HepG2 (cell line): ENCODE data around the gene PCIF1. TPM values are rescaled to one million over a fixed set of nuclear protein-coding genes. Genes with fewer than 3 reads are reported as not detected.

Source experiments
- ATAC-seq: fragments of 200-7000 bp; cut with Tn5 transposase; 3 replicates; pipeline ENCODE4 v1.9.1; 2020; ENCODE audit warnings: mild to moderate bottlenecking, moderate library complexity
- BruUV-seq: library from RNA; stranded (reverse); fragments of 400-500 nt; replicated peaks from 2 replicates; lab custom pipeline; 2021; lab: Mats Ljungman, UMichigan
- CTCF ChIA-PET: fragments of 300-600 bp; formaldehyde crosslinking; extraction: SDS; loops from one replicate; lab custom pipeline; 2021; ENCODE audit warnings: low total read pairs, inconsistent platforms, low intra/inter-chr PET ratio; lab: Yijun Ruan, JAX
- POLR2A ChIA-PET: fragments of 350-600 bp; sonication (Branson Sonifier 250); formaldehyde crosslinking; loops from one replicate; lab custom pipeline; 2020; ENCODE audit warnings: antibody characterized with exemption, inconsistent platforms; lab: Yijun Ruan, JAX
- DNase-seq: peaks from one replicate; pipeline ENCODE4 v3.0.0-alpha.2; 2015; ENCODE audit warnings: low spot score
- FAIRE-seq: peaks from 3 replicates; lab custom pipeline; 2011; peaks lifted over from hg19 to GRCh38; lab: Jason Lieb, UNC
- H2AFZ ChIP-seq: one replicate; pipeline ENCODE4 v1.6.1; 2011; ENCODE audit warnings: low read length, inconsistent platforms
- H3K27ac ChIP-seq: fragments of 300-600 bp; 3 replicates; pipeline ENCODE4 v1.8.0; 2011; ENCODE audit warnings: mixed run types, mild to moderate bottlenecking, mixed read lengths, low read length, inconsistent platforms; ENCODE audit not compliant: insufficient read depth; ENCODE audit errors: extremely low read length
- H3K27me3 ChIP-seq, 2 experiments: fragments of 200-600 bp in 1 of 2; 2 replicates in 1 of 2; 3 replicates in 1 of 2; pipeline versions ENCODE4 v1.6.0 to v1.8.0; 2011; ENCODE audit warnings: low read length in 2 of 2, mild to moderate bottlenecking in 2 of 2, moderate library complexity in 2 of 2, inconsistent platforms in 1 of 2; ENCODE audit not compliant: insufficient read depth in 2 of 2, control insufficient read depth in 1 of 2
- H3K36me3 ChIP-seq, 2 experiments: fragments of 200-600 bp in 1 of 2; replicated peaks in 1 of 2; 2 replicates in 1 of 2; 3 replicates in 1 of 2; pipeline versions ENCODE4 v1.5.1 to v1.8.0; 2011; ENCODE audit warnings: low read length in 2 of 2, inconsistent platforms in 1 of 2; ENCODE audit not compliant: insufficient read depth in 2 of 2, control insufficient read depth in 1 of 2
- H3K4me1 ChIP-seq: 2 replicates; pipeline ENCODE4 v1.5.1; 2012; ENCODE audit warnings: low read length, inconsistent platforms; ENCODE audit not compliant: insufficient read depth
- H3K4me2 ChIP-seq: 2 replicates; pipeline ENCODE4 v1.6.0; 2011; ENCODE audit warnings: low read depth, low read length, inconsistent platforms
- H3K4me3 ChIP-seq, 3 experiments: fragments of 200-600 bp in 1 of 3; sonication (generic), shearing (Covaris generic) in 1 of 3; replicated peaks in 1 of 3; 2 replicates each; pipeline ENCODE4 v1.5.1; 2011 to 2016; ENCODE audit warnings: low read length in 3 of 3, inconsistent platforms in 2 of 3, low read depth in 2 of 3, mild to moderate bottlenecking in 2 of 3, control low read depth in 1 of 3, mixed read lengths in 1 of 3; ENCODE audit not compliant: insufficient read depth in 1 of 3
- H3K79me2 ChIP-seq: one replicate; pipeline ENCODE4 v1.6.1; 2011; ENCODE audit warnings: low read length, inconsistent platforms; ENCODE audit not compliant: insufficient read depth
- H3K9ac ChIP-seq: 2 replicates; pipeline ENCODE4 v1.6.0; 2011; ENCODE audit warnings: mild to moderate bottlenecking, low read depth, low read length, inconsistent platforms; ENCODE audit not compliant: insufficient read depth
- H3K9me3 ChIP-seq: 2 replicates; pipeline ENCODE4 v1.5.1; 2012; ENCODE audit warnings: mild to moderate bottlenecking, low read length
- H4K20me1 ChIP-seq: 2 replicates; pipeline ENCODE4 v1.6.0; 2011; ENCODE audit warnings: inconsistent platforms, mild to moderate bottlenecking, low read length, moderate library complexity; ENCODE audit not compliant: insufficient read depth
- CEBPB ChIP-seq: IDR thresholded peaks from 2 replicates; pipeline ENCODE4 v1.6.1; 2011; ENCODE audit warnings: low read depth, low read length, improper control_type of control experiment, borderline replicate concordance
- CHCHD3 ChIP-seq: sonication (generic); formaldehyde crosslinking; IDR thresholded peaks from 2 replicates; pipeline ENCODE4 v1.8.0; 2022; ENCODE audit warnings: mild to moderate bottlenecking, missing genetic modification reagents, moderate library complexity
- POLR2A ChIP-seq, 2 experiments: IDR thresholded peaks; 2 replicates each; pipeline ENCODE4 v1.6.1; 2011; ENCODE audit warnings: low read depth in 2 of 2, low read length in 2 of 2, mild to moderate bottlenecking in 1 of 2, moderate library complexity in 1 of 2; ENCODE audit not compliant: insufficient read depth in 1 of 2
- POLR2AphosphoS5 ChIP-seq: IDR thresholded peaks from 2 replicates; pipeline ENCODE4 v1.6.1; 2012; ENCODE audit warnings: low read depth, low read length
- RXRB ChIP-seq: IDR thresholded peaks from 2 replicates; pipeline ENCODE4 v1.6.1; 2016; ENCODE audit warnings: borderline replicate concordance, missing genetic modification reagents, missing compliant biosample characterization
- YY1 ChIP-seq: IDR thresholded peaks from 2 replicates; pipeline ENCODE4 v1.6.1; 2011; ENCODE audit warnings: low read length, low read depth, moderate library complexity, mild to moderate bottlenecking; ENCODE audit not compliant: insufficient read depth, insufficient replicate concordance
- ZFP37 ChIP-seq: sonication (generic); formaldehyde crosslinking; IDR thresholded peaks from 2 replicates; pipeline ENCODE4 v1.4.0; 2020; ENCODE audit warnings: missing genetic modification reagents, borderline replicate concordance
- ZNF274 ChIP-seq: sonication (generic); formaldehyde crosslinking; IDR thresholded peaks from 2 replicates; pipeline ENCODE4 v1.5.1; 2020; ENCODE audit warnings: mild to moderate bottlenecking, missing genetic modification reagents
- ZNF724P ChIP-seq: sonication (generic); formaldehyde crosslinking; IDR thresholded peaks from 2 replicates; pipeline ENCODE4 v1.8.0; 2022; ENCODE audit warnings: missing genetic modification reagents, borderline replicate concordance
- WGBS: methylation state at CpG from one replicate; pipeline ENCODE4 v1.1.6; 2017; ENCODE audit warnings: low lambda C conversion rate; 5-methylcytosine and 5-hydroxymethylcytosine counted together
- in situ Hi-C: cut with HindIII; loops from 2 replicates; pipeline ENCODE4 v1.10.0; 2017; ENCODE audit warnings: low pct_unique_long_range_greater_than_20kb; ENCODE audit not compliant: extremely low pct_ligation_motif_present
- intact Hi-C: fragments of 100-400 bp; cut with micrococcal nuclease; formaldehyde crosslinking; loops from one replicate; pipeline ENCODE4 v1.10.0; 2022; ENCODE audit not compliant: unreplicated experiment
- polyA plus RNA-seq, 8 experiments: library from polyadenylated mRNA; depleted of rRNA in 3 of 8; stranded (reverse) in 7 of 8; unstranded in 1 of 8; fragments of >200 nt; fragmentation: Illumina TruSeq in 4 of 8; extraction: Trizol in 4 of 8; gene quantifications; 2 replicates each; pipeline versions ENCODE4 v1.2.1 to v1.2.3, GENCODE V29; 2011 to 2016; ENCODE audit warnings: low read depth in 4 of 8, missing spikeins in 1 of 8, mixed read lengths in 1 of 8; ENCODE audit not compliant: insufficient read depth in 1 of 8
- total RNA-seq, 5 experiments: library from RNA; depleted of rRNA; stranded (reverse); fragments of >200 nt; fragmentation: Illumina TruSeq; extraction: Trizol; gene quantifications; 2 replicates each; pipeline ENCODE4 v1.2.3, GENCODE V29; 2016; ENCODE audit warnings: low read depth in 1 of 5
- TF ChIP-seq, protein P1 (sequence below): sonication (generic); formaldehyde crosslinking; IDR thresholded peaks from 2 replicates; pipeline ENCODE4 v1.5.1; 2020; ENCODE audit warnings: mild to moderate bottlenecking, missing genetic modification reagents, moderate library complexity
- TF ChIP-seq, protein P2 (sequence below): sonication (generic); formaldehyde crosslinking; IDR thresholded peaks from 2 replicates; pipeline ENCODE4 v1.8.0; 2022; ENCODE audit warnings: missing genetic modification reagents, mild to moderate bottlenecking, moderate library complexity, borderline replicate concordance
- TF ChIP-seq, protein P3 (sequence below): sonication (generic); formaldehyde crosslinking; IDR thresholded peaks from 2 replicates; pipeline ENCODE4 v1.8.0; 2022; ENCODE audit warnings: low read depth, missing genetic modification reagents

Gene PCIF1
- total and polyA plus RNA-seq, 2 of the 13 experiments (the other 11 are each of a cell fraction or from before 2014, with no cell fraction given), result 20.9 to 24.4 TPM

DNA sequence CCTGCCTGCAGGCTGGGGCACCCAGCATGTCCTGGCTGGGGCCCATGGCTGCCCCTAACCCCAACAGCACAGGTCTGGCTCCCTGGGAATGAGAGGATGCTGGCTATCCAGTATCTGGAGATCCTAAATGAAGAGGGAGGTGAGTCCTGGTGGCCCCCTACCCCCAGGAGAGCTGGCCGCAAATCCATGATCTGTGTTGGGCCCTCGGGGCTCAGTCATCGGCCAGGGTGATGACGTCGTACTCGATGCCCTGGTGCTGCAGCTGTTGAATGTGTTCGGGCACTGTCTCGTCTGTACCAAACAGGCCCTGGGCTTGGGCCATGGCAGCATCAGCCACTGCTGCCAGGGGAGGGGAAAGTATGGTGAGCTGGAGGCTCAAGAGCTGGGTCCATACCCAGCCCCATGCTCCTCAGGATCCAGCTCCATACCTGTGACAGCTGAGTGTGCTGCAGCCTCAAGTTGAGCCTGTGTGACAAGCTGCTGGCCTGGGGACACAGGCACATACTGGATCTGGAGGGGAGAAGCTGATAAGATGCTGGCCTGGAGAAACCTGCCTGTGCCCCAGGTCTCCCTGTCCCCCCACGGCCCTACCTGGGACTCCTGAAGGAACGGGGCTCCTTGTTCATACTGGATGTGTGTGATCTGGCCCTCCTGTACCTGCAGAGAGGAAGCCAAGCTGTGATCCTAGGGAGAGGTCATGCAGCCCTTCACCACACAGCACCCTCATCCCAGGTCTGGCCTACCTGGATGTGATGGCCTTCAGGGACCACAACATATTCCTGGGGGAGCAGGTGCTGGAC, 14.5 kb downstream of the PCIF1 start (continued):
- TF ChIP-seq RXRB (CRISPR knock-in tag), result no peak
- TF ChIP-seq, protein P1, sequence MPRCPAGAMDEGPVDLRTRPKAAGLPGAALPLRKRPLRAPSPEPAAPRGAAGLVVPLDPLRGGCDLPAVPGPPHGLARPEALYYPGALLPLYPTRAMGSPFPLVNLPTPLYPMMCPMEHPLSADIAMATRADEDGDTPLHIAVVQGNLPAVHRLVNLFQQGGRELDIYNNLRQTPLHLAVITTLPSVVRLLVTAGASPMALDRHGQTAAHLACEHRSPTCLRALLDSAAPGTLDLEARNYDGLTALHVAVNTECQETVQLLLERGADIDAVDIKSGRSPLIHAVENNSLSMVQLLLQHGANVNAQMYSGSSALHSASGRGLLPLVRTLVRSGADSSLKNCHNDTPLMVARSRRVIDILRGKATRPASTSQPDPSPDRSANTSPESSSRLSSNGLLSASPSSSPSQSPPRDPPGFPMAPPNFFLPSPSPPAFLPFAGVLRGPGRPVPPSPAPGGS (CRISPR knock-in tag), result 0 out of 2 replicates have a peak, but pooled peaks have one; percentile 51

DNA sequence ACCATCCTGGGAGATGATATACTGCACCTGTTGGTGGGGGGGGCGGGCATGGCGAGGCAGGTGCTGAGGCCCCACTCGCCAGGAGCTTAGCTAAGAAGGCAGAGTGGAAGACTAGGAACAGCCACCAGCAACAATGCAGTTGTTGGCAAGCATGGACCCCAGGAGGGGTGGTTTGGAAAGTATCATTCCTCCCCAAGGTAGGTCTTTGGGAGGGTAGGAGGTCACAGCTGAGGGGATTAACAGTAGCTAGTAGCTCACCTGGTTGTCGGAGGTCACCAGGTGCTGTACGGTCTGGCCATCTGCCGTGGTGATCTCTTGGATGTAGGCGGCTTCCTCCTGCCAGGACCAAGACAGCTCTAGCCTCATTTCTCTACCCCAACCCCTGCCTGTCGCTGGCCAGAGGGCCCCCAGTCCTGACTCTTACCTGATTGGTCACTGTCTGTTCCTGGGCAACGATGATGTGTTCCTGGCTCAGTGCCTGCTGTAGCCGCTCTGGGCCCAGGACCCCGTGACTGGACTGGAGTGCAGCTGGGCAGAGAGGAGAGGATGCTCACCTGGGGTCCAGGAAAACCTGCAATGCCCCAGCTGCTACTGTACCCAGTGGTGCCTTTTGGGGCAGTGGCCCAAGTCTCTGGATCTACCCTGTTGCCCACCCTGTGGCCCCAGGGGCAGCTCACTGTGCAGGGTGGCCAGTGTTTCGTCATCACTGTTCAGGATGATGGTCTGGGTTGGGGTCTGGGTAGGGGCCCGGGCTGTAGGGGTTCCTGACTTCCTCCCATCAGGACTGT, 15.3 kb downstream of the PCIF1 start:
- 95% methylated on average over 11 of the region's 13 CpGs for WGBS
- H3K4me2 ChIP-seq, result no peak overlapping the region
- H3K27me3 ChIP-seq, result no peaks in the 10 kb centered on the region
- FAIRE-seq, result no peak
- no peaks in the 10 kb centered on the region for H4K20me1 ChIP-seq
- H3K27ac ChIP-seq, result no peak overlapping the region
- ChIA-PET CTCF (no interaction called here), POLR2A (interaction anchor here (0.8 to 7.5 kb wide), 6 partner anchors 8 to 69 kb away, joined by 3 to 201 read pairs (median 4); partner anchors contain the start of genes CTSA, NEURL2, PCIF1 and ZSWIM1)
- peaks cover 30% of the 10 kb centered on the region for H3K4me1 ChIP-seq
- BruUV-seq, result no TSS peak
- H3K79me2 ChIP-seq, result no peaks in the 10 kb centered on the region
- H3K4me3 ChIP-seq, result no peak overlapping the region
- intact Hi-C loops, result no loop called here
- H3K9ac ChIP-seq, result no peak overlapping the region
- in situ Hi-C loops, result loop anchor here (5.0 kb wide), 1 partner anchor 122 kb away; the partner anchor contains the start of gene TNNC2
- no peak overlapping the region for H2AFZ ChIP-seq
- peaks cover 44 to 78% of the 10 kb centered on the region in 2 experiments for H3K36me3 ChIP-seq
- ATAC-seq, result no peak
- DNase-seq, result no peak
- H3K9me3 ChIP-seq, result no peaks in the 10 kb centered on the region
- TF ChIP-seq ZNF724P (CRISPR knock-in tag), result 0 out of 2 replicates have a peak, but pooled peaks have one; percentile 46
- TF ChIP-seq CEBPB, result peak; percentile 15; the same call in 1 of the 2 replicates
- 0 out of 2 replicates have a peak, but pooled peaks have one; percentile 49 for TF ChIP-seq ZFP37
- TF ChIP-seq, protein P2, sequence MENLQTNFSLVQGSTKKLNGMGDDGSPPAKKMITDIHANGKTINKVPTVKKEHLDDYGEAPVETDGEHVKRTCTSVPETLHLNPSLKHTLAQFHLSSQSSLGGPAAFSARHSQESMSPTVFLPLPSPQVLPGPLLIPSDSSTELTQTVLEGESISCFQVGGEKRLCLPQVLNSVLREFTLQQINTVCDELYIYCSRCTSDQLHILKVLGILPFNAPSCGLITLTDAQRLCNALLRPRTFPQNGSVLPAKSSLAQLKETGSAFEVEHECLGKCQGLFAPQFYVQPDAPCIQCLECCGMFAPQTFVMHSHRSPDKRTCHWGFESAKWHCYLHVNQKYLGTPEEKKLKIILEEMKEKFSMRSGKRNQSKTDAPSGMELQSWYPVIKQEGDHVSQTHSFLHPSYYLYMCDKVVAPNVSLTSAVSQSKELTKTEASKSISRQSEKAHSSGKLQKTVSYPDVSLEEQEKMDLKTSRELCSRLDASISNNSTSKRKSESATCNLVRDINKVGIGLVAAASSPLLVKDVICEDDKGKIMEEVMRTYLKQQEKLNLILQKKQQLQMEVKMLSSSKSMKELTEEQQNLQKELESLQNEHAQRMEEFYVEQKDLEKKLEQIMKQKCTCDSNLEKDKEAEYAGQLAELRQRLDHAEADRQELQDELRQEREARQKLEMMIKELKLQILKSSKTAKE (CRISPR knock-in tag), result 0 out of 2 replicates have a peak, but pooled peaks have one; percentile 36
- TF ChIP-seq, protein P3, sequence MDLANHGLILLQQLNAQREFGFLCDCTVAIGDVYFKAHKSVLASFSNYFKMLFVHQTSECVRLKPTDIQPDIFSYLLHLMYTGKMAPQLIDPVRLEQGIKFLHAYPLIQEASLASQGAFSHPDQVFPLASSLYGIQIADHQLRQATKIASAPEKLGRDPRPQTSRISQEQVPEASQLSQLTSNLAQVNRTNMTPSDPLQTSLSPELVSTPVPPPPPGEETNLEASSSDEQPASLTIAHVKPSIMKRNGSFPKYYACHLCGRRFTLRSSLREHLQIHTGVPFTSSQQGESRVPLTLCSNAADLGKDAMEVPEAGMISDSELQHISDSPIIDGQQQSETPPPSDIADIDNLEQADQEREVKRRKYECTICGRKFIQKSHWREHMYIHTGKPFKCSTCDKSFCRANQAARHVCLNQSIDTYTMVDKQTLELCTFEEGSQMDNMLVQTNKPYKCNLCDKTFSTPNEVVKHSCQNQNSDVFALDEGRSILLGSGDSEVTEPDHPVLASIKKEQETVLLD (CRISPR knock-in tag), result no peak
- peak; percentile 43; the same call in 1 of the 2 replicates for TF ChIP-seq POLR2AphosphoS5
- no peak for TF ChIP-seq ZNF274
- TF ChIP-seq POLR2A (IDR thresholded peaks at IDR 0.05; ENCODE audit: insufficient read depth in 1 of 2, low read depth in 2 of 2, low read length in 2 of 2), result peak; percentile 14 to 54; a peak in 2 of 4 replicates
- 0 out of 2 replicates have a peak, but pooled peaks have one; percentile 35 for TF ChIP-seq CHCHD3
- TF ChIP-seq YY1, result no peak
